AG04450 (cell line): ENCODE data around the gene PPFIA4. TPM values are rescaled to one million over a fixed set of nuclear protein-coding genes. Genes with fewer than 3 reads are reported as not detected.

Experiments used
- CTCF ChIA-PET: fragments of 300-600, 350-600 bp; formaldehyde crosslinking; extraction: SDS; loops from one replicate; lab custom pipeline; 2022; ENCODE audit warnings: antibody characterized with exemption, inconsistent platforms; lab: Charles Lee
- POLR2A ChIA-PET: fragments of 350-600 bp; formaldehyde crosslinking; extraction: SDS; loops from one replicate; lab custom pipeline; 2021; ENCODE audit warnings: antibody characterized with exemption, inconsistent platforms; lab: Yijun Ruan, JAX
- DNase-seq: peaks from one replicate; pipeline ENCODE4 v3.0.0-alpha.2; 2011; ENCODE audit warnings: low read depth, low spot score
- H3K27ac ChIP-seq: one replicate; pipeline ENCODE4 v1.5.1; 2012; ENCODE audit warnings: low read depth, low read length, control low read depth
- H3K27me3 ChIP-seq: one replicate; pipeline ENCODE4 v1.6.0; 2012; ENCODE audit warnings: low read length; ENCODE audit not compliant: control insufficient read depth, insufficient read depth
- H3K4me3 ChIP-seq: 2 replicates; pipeline ENCODE4 v1.5.1; 2011; ENCODE audit warnings: mild to moderate bottlenecking, low read depth, low read length, control low read depth
- H3K9me3 ChIP-seq: 2 replicates; pipeline ENCODE4 v1.5.1; 2012; ENCODE audit warnings: low read length; ENCODE audit not compliant: control insufficient read depth, insufficient read depth
- polyA plus RNA-seq: library from polyadenylated mRNA; depleted of rRNA; stranded (reverse); fragments of >200 nt; gene quantifications from 2 replicates; pipeline ENCODE4 v1.2.3, GENCODE V29; 2011
- TF ChIP-seq, protein P1 (sequence below): IDR thresholded peaks from 2 replicates; pipeline ENCODE4 v1.5.1; 2011; ENCODE audit warnings: low read depth, low read length, control low read depth, inconsistent platforms

PPFIA4 gene
- polyA plus RNA-seq, 1 experiment, result 0.82 TPM

DNA sequence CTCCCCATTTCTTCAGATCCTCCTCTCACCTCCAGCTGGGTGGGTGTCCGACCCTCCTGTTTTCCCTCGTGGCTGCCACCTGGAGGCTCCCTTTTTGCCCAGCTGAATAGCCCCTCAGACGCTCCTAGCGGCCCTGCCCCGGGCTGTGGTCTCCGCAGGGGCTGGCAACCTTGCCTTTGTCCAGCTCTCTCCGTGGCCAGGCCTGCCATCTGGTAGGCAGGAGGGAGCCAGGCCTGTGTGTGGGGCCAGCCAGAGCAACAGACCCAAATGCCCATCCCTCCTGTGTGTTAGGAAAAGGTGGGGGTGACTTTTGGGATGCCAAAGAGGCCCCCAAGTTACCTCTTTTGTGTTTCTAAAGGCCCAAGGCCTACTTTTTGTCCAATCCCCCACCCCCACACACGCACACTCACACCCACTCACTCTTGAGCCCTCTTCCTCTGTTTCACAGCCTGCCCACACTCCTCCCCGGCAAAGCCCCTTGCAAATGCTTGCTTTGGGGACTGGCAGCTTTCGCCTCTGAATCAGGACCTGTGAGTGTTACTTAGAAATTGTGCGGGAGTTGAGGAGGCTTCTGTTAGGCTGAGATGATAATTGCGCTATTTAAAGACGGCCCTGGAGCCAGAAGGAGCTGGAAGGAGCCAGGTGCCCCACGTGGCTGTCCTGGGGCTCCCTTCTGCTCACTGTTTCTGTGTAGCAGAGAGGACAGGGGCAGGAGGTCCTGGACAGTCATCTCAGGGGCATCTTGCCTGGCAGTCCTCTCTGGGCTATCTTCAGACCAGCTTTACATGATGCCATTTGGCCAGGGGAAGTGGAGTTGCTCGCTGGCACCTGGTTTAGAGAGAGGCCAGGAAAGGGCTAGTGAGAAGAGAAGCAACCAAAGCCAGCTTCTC, 9.1 kb downstream of the PPFIA4 start:
- H3K27ac ChIP-seq, result no peak overlapping the region
- ChIA-PET POLR2A (no interaction called here), CTCF (interaction anchor here (0.6 to 19.9 kb wide), 5 partner anchors 9 to 234 kb away, joined by 4 to 340 read pairs (median 7); no protein-coding TSS in a partner anchor)
- H3K9me3 ChIP-seq, result no peaks in the 10 kb centered on the region; the same call in 1 of the 2 replicates
- no peak overlapping the region for H3K4me3 ChIP-seq
- TF ChIP-seq, protein P1, sequence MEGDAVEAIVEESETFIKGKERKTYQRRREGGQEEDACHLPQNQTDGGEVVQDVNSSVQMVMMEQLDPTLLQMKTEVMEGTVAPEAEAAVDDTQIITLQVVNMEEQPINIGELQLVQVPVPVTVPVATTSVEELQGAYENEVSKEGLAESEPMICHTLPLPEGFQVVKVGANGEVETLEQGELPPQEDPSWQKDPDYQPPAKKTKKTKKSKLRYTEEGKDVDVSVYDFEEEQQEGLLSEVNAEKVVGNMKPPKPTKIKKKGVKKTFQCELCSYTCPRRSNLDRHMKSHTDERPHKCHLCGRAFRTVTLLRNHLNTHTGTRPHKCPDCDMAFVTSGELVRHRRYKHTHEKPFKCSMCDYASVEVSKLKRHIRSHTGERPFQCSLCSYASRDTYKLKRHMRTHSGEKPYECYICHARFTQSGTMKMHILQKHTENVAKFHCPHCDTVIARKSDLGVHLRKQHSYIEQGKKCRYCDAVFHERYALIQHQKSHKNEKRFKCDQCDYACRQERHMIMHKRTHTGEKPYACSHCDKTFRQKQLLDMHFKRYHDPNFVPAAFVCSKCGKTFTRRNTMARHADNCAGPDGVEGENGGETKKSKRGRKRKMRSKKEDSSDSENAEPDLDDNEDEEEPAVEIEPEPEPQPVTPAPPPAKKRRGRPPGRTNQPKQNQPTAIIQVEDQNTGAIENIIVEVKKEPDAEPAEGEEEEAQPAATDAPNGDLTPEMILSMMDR, result no peak
- peaks cover 2% of the 10 kb centered on the region for H3K27me3 ChIP-seq
- DNase-seq, result no peak

DNA sequence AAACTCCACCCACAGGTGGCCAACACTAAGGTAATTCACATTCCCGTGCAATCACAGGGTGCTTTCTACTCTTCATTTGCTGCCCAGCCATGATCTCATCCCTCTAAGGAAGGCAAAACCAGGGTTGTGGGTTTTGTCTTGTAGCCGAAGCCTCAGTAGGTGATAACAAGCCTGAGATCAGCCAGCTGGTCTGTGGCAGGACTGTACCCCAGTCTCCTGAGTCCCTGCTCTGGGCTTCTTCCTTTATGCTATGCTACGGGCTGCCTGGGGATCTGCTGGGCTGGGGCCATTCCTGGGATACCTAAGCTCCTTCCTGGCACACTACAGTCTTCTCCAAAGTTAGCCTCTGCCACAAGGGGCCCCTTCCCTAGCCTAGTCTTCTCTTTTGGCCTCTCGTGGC, 9.8 kb downstream of the PPFIA4 start:
- peaks cover 2% of the 10 kb centered on the region for H3K27me3 ChIP-seq
- ChIA-PET POLR2A (no interaction called here), CTCF (interaction anchor here (1.1 to 19.9 kb wide), 4 partner anchors 23 to 234 kb away, joined by 4 to 340 read pairs (median 7); no protein-coding TSS in a partner anchor)
- no peaks in the 10 kb centered on the region; the same call in 1 of the 2 replicates for H3K9me3 ChIP-seq
- TF ChIP-seq, protein P1, result no peak
- no peak overlapping the region for H3K4me3 ChIP-seq
- no peak for DNase-seq
- H3K27ac ChIP-seq, result no peak overlapping the region

DNA sequence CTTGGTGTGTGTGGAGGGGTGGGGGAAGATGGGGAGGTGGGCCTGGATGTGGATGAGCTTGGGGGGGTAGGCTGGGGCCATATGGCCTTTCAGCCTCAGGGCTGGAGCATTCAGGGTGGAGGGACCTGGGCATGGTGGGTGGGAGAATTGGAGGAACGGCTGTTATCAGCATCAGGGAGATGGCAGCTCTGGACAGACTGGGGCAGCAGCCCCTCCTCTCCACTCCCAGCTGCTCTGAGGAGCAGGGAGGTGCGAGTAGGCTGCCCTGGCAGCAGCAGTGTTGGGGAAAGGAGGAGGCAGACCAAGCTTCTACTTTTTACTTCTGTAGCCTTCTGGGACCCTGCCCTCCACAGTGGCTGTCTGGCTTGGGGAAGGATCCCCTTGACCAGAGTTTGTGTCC, 10.2 kb downstream of the PPFIA4 start:
- Histone ChIP-seq H3K27ac (no peak overlapping the region), H3K27me3 (peaks cover 2% of the 10 kb centered on the region), H3K4me3 (no peak overlapping the region), H3K9me3 (no peaks in the 10 kb centered on the region; the same call in 1 of the 2 replicates)
- ChIA-PET POLR2A (no interaction called here), CTCF (interaction anchor here (1.1 to 19.9 kb wide), 4 partner anchors 22 to 233 kb away, joined by 4 to 340 read pairs (median 7); no protein-coding TSS in a partner anchor)
- DNase-seq, result no peak
- TF ChIP-seq, protein P1, result no peak

DNA sequence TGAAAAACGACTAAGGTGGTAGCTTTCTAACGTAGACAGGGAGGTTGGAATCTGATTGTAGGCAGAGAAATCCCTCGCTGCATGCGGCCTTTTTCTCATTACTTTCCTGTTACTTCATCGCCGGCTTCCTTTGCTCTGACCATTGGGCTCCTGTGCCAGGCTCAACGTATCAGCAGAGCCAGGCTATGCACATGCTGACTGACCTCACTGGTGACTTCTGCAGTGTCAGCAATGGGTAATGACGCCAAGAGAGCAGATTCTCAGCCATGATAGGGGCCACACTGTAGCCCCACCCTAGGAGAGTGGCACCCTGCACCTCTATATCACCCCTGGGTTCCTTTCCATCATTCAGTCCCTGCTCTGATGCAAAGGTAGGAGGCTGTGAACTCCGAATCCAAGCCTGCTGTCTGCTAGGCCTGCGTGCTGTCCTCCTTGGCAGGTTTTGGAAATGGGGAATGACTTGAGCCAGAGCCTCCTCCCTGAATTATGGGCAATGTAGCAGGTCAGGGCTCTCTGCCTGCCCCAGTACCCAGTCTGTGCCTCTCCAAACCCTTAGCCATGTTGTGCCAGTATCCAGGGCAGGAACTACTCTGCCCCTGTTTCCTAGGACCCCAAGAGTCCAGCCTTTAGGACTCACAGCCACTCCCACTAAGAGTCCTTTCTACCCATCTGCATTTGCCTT, 11.4 kb downstream of the PPFIA4 start:
- H3K27ac ChIP-seq, result peak overlapping the region; percentile 21
- no peaks in the 10 kb centered on the region; the same call in 1 of the 2 replicates for H3K9me3 ChIP-seq
- CTCF ChIA-PET, result interaction anchor here (2.1 to 19.9 kb wide), 3 partner anchors 80 to 232 kb away, joined by 7 to 340 read pairs (median 10); no protein-coding TSS in a partner anchor
- no peak for DNase-seq
- no peak overlapping the region for H3K4me3 ChIP-seq
- H3K27me3 ChIP-seq, result peaks cover 4% of the 10 kb centered on the region
- TF ChIP-seq, protein P1, result no peak
- POLR2A ChIA-PET, result no interaction called here
